Posterior vena cava (tissue), 2 donors: ENCODE results near the gene GPR26. TPM values are rescaled to one million over a fixed set of nuclear protein-coding genes. Genes with fewer than 3 reads are reported as not detected.

Experiments
- DNase-seq: peaks from one replicate; pipeline ENCODE4 v3.0.0-alpha.2; 2020; ENCODE audit warnings: low spot score
- intact Hi-C, 2 donors: fragments of 100-400 bp; cut with DNase I; formaldehyde crosslinking; loops; one replicate each; pipeline versions ENCODE4 v1.14.1 to v1.14.2; 2022 to 2023
- total RNA-seq, 2 donors: library from RNA; stranded (reverse); fragmentation: NEBNext Ultra II Directional; extraction: Animal tissue kit (Norgen Biotek cat#: 25700); gene quantifications; one replicate each; pipeline ENCODE4 v1.2.1, GENCODE V29; 2021
- donor health status: DM: yes; HTN: yes; CAD: no.
- donor health status: DM: yes; HTN: yes; CAD: no.

Gene GPR26
- total RNA-seq, 2 donors from 2014 or later: not detected

DNA sequence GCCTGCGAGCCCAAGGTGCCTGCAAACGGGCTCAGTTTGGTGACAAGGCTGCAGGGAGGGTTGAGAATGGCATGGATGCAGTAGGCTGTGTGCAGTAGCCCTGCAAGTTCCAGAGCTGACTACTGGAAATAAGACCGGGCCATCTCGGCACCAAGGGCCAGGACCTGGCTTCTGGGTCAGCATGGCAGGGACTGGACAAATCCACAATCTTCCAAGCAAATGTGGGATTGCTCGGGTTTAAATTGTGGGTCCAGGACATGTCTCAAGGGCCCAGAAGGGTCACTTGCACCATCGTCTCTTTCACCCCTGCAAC is 78.0 kb downstream of the GPR26 start:
- DNase-seq: no peak
- intact Hi-C loops: loop anchor here (10.0 kb wide), 1 partner anchor 221 kb away; no protein-coding TSS in a partner anchor

Other genes with a start within 250 kb of the GPR26 start
- 100 to 1,000 TPM in 1 of 2 donors, 10 to 100 TPM in 1; 98.3 to 200 TPM for gene CPXM2, start 225.5 kb downstream of the GPR26 start, total RNA-seq